ENCODE measurements around the gene DEXI.
"Not testable (repeated sequence)": the region's sequence is repeated elsewhere in the genome, so short reads cannot be mapped to it uniquely, and the experiment has no call there.

Gene DEXI

GRCh38 chr16:10968498-10968897, 26.2 kb upstream of the DEXI start:
- DNase-seq, result no peak

GRCh38 chr16:10967986-10968385, 25.7 kb upstream of the DEXI start:
- DNase-seq, result no peak

DNA sequence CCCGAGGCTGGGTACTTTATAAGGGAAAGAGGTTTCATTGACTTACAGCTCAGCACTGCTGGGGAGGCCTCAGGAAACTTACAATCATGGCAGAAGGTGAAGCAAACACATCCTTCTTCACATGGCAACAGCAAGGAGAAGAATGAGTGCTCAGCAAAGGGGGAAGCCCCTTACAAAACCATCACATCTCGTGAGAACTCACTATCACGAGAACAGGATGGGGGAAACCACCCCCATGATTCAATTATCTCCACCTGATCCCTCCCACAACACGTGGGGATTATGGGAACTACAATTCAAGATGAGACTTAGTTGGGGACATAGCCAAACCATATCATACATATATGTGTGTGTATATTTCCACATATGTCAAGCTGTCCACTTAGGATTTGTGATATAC, 24.3 kb upstream of the DEXI start:
- DNase-seq, result not testable (repeated sequence)

GRCh38 chr16:10966129-10966528, 23.9 kb upstream of the DEXI start:
- DNase-seq, result no peak

GRCh38 chr16:10965440-10966061, 23.3 kb upstream of the DEXI start:
- DNase-seq, result no peak

GRCh38 chr16:10964891-10965326, 22.6 kb upstream of the DEXI start:
- DNase-seq, result no peak

GRCh38 chr16:10964039-10964890, 22.0 kb upstream of the DEXI start:
- peak; percentile 69 for DNase-seq

DNA sequence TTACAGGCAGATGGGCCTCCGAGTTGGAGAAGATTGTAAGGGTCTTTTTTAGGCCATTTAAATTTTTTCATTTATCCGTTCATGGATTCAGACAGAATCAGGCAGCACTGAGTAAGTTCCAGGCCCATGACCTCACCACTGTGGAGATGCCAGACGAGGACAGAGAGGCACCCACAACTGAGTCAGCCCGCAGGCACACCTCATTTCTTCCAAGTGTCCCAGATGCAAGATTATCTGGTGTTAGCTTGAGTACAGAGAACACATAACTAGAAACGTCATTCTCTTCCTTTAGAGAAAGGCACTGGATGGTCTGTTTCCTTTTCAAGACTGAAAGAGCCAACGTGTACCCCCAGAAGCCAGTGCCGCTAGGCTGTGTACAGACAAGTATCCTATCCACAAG, 19.0 kb upstream of the DEXI start:
- no peak for DNase-seq

GRCh38 chr16:10959161-10959560, 16.9 kb upstream of the DEXI start:
- DNase-seq, result no peak

- no peak for DNase-seq
Measured at GRCh38 chr16:10957771-10958482, 15.7 kb upstream of the DEXI start.

DNA sequence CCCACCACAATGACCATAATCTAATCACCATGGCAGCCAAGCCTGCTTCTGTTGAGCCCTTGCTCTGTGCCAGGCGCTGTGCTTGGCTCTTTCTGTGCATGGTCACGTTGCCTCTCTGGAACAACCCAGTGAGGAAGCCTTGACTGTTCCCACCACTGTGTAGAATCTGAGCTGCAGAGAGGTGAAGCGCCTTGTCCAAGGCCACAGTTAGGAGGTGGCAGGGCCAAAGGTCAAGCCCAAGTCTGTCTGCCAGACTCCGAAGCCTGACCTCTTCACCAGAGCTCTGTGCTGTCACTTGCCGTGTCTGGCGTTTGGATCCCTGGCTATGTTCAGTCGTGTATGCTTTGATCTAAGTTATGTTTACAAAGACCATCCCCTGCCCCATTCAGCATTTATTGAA, 12.6 kb upstream of the DEXI start:
- no peak for DNase-seq

- DNase-seq, result no peak
Measured at GRCh38 chr16:10951026-10951425, 8.8 kb upstream of the DEXI start.

DNA sequence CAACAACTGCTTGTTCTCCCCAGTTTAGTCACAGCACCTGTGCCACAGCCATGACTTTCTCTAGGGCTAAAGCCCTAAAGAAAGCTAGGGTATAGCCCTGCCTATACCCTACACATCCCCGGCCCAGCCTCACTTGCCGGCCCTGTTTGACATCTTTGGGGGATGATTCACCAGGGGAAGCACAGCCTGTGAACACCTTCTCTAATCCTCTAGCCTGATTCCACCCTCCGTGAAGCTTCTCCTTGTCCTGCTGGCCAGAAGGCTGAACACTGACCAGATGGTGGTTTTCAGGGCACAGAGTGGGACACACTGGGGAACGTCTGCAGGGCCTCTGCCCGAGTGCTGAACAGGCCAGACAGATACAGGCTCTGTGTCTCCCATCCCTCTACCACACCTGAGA, 8.1 kb upstream of the DEXI start:
- no peak for DNase-seq

DNA sequence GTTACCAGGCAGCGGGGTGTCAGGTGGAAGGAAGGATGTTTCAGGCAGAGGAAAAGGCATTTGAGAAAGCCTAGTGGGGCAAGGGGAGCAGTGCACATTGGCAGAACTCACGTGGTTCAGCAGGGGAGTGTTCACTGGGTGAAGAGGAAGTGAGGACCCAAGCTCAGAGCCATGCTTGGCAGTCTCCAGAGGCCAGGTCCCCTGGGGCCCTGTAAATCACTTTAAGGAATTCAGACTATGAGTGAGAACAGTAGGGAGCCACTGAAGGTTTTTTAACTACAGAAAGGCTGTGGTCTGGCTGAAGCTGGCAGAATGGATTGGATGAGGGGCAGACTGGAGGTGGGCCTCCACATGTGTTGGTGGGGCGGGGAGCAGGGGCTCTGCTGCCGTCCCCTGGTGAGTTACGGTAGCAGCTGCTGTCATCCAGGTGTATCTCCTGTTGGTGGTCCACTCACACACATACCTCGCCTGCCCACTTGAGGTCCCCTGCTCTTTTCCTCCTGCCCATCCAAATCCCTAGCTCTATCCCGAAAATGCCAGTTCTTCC, 7.2 kb upstream of the DEXI start:
- DNase-seq, result no peak

GRCh38 chr16:10947211-10947787, 5.0 kb upstream of the DEXI start:
- DNase-seq, result no peak

DNA sequence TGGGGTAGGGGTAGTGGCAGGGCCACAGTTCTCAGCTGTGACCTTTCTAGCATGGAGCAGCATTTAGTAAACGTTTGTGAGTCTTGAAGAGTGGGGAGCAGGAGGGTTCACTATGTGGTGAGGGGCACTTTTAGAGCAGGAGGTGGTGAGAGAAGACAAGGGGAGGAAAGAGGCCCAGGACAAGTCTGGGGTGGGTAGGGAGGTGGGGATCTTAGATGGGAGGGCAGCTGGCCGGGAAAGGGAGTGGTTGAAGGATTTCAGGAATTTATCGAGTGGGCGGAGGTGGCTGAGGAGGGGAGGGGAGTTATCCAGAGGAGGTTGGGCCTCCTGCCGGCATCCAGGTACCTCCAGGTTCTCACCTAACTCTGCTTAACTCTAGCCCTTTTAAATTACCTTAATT, 4.0 kb upstream of the DEXI start:
- no peak for DNase-seq

DNA sequence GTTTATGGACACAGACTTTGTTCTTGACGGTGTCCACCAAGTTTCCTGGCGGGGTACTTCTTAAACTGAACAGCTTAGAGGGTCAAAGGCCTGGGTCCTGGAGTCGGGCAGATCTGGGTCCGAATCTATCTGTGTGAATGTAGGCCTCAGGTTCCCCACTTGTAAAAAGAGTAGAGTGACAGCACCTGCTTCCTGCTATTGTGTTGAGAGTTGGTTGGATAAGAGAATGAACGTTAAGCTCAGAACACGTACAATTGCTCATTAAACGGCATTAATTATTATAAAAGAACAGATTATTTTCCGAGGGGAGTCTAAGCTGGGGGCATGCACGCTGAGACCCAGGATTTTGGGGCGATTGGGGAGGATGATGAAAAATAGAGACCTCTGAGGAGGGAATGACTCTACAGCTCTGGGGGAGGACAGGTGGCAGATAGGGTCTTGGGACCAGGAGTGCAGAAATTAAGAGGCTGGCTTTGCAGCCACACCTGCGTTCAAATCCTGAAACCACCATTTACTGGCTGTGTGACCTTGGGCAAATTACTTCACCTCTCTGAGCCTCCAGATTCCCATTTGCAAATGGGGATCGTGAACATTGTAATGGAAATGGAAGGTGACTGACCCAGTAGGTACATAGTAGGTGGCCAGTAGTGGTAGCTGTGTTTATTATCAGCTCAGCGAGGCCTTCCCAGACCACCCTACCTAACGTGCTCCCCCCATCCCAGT, 3.0 kb upstream of the DEXI start:
- DNase-seq, result no peak

DNA sequence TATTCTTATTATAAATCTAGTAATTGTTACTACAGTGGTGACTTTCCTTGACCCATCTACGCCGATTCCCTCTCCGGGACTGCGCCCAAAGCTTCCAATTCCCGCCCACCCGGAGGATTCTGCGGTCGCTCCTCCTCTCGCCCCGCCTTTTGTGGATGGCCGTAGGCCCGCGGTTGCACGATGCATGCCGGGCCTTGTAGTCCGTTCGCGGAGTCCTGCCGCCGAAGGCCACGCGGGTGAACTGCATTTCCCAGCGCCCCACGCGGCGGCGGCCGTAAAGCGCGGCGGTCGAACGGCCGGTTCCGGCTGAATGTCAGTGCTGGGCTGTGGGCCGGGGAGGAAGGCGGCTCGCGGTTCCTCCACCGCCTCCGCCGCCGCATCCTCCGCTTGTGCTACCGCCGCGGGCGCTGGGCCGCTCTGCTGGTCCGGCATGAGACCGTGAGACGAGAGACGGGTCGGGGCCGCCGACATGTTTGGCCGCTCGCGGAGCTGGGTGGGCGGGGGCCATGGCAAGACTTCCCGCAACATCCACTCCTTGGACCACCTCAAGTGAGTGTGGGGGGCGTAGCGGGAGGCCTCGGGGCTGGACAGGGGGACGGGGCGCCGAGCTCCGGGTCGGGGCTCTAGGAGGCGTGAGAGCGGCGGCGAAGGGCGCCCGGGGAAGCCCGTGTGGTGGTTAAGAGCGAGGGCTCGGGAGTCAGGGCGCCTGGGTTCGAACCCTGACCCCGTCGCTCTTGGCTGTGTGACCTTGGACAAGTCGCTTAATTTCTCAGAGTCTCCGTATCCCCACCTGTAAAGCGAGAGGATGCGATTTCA, 2.2 kb upstream of the DEXI start, which contains the start of gene CLEC16A:
TSS of gene CLEC16A (plus strand) at position 316 of the 816 bp plus-strand sequence. CDS start at position 470, 154 bp downstream.
- DNase-seq, result peak; percentile 96

GRCh38 chr16:10943064-10943353, 741 bp upstream of the DEXI start:
- DNase-seq, result no peak

DNA sequence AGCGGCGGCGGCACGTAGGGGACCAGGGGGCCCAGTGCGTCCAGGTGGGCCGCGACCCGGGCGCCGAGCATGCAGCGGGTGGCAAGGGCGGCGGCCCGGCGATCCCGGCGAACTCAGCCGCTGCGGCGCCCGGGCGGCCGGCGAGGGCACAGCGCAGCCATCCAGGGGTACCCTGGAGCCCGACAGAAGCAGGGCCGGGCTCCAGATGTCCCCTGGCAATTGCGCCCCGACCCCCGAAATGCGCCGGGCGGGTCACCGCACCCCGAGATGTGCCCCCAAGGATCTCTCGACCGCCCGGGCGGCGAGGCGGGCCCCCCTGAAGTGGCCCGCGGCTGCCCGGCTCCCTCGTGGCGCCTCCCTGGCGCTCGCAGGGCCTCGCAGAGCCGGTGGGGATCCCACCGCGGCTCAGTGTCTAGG, 325 bp downstream of the DEXI start:
- DNase-seq, result not testable (repeated sequence)

GRCh38 chr16:10941127-10941933, 938 bp downstream of the DEXI start:
- DNase-seq, result no peak

All from NCI-H1105 (cell line).